Natural killer cell (primary cell): ENCODE data around the gene FKBP1B. TPM values are rescaled to one million over a fixed set of nuclear protein-coding genes. Genes with fewer than 3 reads are reported as not detected.

Experiments used
- ATAC-seq, 3 donors: fragments of 150-1000 bp in 2 of 3; fragments of 200-7000 bp in 1 of 3; cut with Tn5 transposase; 1 replicate in 1 of 3; 2 replicates in 2 of 3; pipeline ENCODE4 v1.10.0; 2021; ENCODE audit warnings: mild to moderate bottlenecking in 2 of 3, moderate library complexity in 2 of 3
- DNase-seq, 2 donors: peaks; one replicate each; pipeline versions ENCODE4 v3.0.0 to v3.0.0-alpha.2; 2013 to 2021; ENCODE audit warnings: mixed read lengths in 1 of 2
- H3K27ac ChIP-seq: one replicate; pipeline ENCODE4 v1.5.1; 2013; ENCODE audit warnings: mild to moderate bottlenecking, low read length
- H3K27me3 ChIP-seq: one replicate; pipeline ENCODE4 v1.6.1; 2013; ENCODE audit warnings: low read length; ENCODE audit not compliant: control insufficient read depth, insufficient read depth
- H3K36me3 ChIP-seq: one replicate; pipeline ENCODE4 v1.6.1; 2013; ENCODE audit warnings: low read length; ENCODE audit not compliant: control insufficient read depth, insufficient read depth
- H3K4me1 ChIP-seq: one replicate; pipeline ENCODE4 v1.6.1; 2013; ENCODE audit warnings: low read length; ENCODE audit not compliant: control insufficient read depth, insufficient read depth
- H3K4me3 ChIP-seq: one replicate; pipeline ENCODE4 v1.5.1; 2013; ENCODE audit warnings: low read length
- H3K9me3 ChIP-seq: one replicate; pipeline ENCODE4 v1.6.1; 2013; ENCODE audit warnings: low read length; ENCODE audit not compliant: control insufficient read depth, insufficient read depth
- H3K27ac Mint-ChIP-seq, 2 donors: one replicate each; pipeline ENCODE4 v1.8.0; 2022; ENCODE audit warnings: mild to moderate bottlenecking in 2 of 2, mixed read lengths in 2 of 2, moderate library complexity in 1 of 2
- H3K27me3 Mint-ChIP-seq, 2 donors: one replicate each; pipeline ENCODE4 v1.8.0; 2022; ENCODE audit warnings: low read depth in 2 of 2, mixed read lengths in 2 of 2
- H3K36me3 Mint-ChIP-seq: one replicate; pipeline ENCODE4 v1.8.0; 2022; ENCODE audit warnings: mixed read lengths
- H3K4me1 Mint-ChIP-seq, 2 donors: one replicate each; pipeline ENCODE4 v1.8.0; 2022; ENCODE audit warnings: mixed read lengths in 2 of 2
- H3K4me3 Mint-ChIP-seq: one replicate; pipeline ENCODE4 v1.8.0; 2022; ENCODE audit warnings: mild to moderate bottlenecking, moderate library complexity, mixed read lengths
- H3K9me3 Mint-ChIP-seq, 2 donors: one replicate each; pipeline ENCODE4 v1.8.0; 2022; ENCODE audit warnings: mixed read lengths in 2 of 2
- WGBS: methylation state at CpG from one replicate; pipeline ENCODE4 v1.1.7; 2013; ENCODE audit warnings: missing lambda C conversion rate; ENCODE audit not compliant: insufficient coverage; 5-methylcytosine and 5-hydroxymethylcytosine counted together
- intact Hi-C: fragments of 100-400 bp; cut with micrococcal nuclease; formaldehyde crosslinking; loops from one replicate; pipeline ENCODE4 v1.14.2; 2022
- total RNA-seq, 4 donors: library from RNA; stranded (reverse); fragments of 120-200 nt in 1 of 4; gene quantifications; one replicate each; pipeline versions ENCODE4 v1.2.3 to v1.2.4, GENCODE V29; 2013 to 2022
- TF ChIP-seq, protein P1 (sequence below): fragments of 200-600 bp; IDR thresholded peaks from one replicate; pipeline ENCODE4 v1.8.0; 2022; ENCODE audit warnings: antibody characterized with exemption

Gene FKBP1B
- total RNA-seq, 3 donors from 2014 or later (not counting 1 experiment from before 2014, with no cell fraction given): 1.5 to 3.4 (median 3.3) TPM

DNA sequence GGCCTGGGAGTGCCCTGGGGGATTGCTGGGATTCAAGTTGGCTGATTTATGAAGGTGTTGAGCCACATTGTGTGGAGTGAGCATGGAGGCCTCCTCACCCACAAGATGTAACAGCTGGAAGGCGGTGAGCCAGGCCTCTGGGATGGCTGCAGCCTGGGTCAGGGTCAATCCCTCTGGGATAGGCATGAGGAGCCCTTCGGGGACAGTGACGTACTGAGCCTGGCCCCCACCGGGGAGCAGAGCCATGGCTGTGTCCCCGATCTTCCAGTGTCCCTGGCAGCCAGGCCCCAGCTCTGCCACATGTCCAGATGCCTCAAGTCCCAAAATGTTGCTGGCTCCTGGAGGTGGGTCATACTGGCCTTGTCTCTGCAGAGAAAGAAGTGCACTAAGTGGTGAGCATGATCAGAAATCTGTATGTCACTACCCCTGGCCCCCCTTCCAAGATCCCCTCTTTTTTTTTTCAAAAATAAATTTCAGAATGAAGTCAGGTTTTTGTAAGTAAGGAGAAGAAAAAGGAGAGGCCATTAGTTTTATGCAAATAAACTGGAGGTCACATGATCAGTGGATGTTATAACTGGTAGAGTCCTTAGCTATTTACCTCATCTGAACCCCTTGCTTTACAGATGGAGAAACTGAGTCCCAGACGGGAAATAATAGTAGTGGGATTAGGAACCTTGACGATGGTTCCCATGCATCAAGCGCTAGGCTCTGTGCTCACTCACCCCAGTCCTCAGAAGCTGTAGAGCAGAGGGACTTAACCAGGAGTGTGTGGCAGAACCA, 33.4 kb downstream of the FKBP1B start:
- ATAC-seq: no peak

DNA sequence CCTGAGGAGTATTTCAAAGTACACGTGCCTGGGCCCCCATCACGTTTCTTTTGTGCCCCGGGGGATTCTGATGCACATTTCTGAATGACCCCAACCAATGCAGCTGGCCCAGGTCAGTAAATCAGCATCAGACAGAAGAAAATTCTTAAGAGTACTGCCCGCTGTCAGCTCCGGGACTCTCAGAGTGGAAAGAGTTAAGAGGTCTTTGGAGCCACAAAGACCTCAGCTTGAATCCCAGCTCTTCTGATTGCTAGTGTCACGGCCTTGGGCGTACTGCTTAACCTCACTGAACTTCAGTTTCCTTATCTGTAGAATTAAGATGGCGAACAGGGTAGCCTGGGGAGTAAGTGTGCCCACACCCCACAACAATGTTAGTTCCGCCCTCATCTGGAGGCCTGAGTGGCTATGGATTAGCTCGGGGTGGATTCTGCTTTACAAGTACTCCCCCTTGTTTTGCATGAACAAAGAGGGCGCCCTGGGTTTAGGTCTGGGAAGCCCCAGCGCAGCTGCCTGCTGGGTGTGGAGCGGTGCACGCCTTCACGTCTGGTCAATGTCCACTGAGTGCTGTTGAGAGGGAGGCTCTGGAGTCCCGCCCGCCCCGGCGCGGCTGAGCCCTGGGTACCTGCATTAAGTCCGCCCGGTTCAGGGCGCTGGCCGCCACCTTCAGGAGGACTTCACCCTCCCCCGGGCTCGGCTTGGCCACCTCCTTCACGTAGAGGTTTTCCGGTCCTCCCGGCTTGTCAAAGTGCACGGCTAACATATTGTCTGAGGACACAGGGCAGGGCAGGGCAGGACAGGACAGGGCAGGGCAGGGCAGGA, 34.2 kb downstream of the FKBP1B start:
- DNase-seq: peak in 1 of 2 donors; percentile 69
- Mint-ChIP-seq H3K4me3 (peak overlapping the region; percentile 87), H3K36me3 (no peaks in the 10 kb centered on the region), H3K9me3 (no peaks in the 10 kb centered on the region), H3K27me3 (no peaks in the 10 kb centered on the region), H3K4me1 (peaks cover 5 to 29% of the 10 kb centered on the region in 2 donors), H3K27ac (peak overlapping the region; percentile 59 to 86)
- ATAC-seq: peak; percentile 68 to 78 (median 74)
- H3K4me1 ChIP-seq: peaks cover 19% of the 10 kb centered on the region
- peak overlapping the region; percentile 50 for H3K27ac ChIP-seq
- H3K4me3 ChIP-seq: peak overlapping the region; percentile 46
- H3K27me3 ChIP-seq: no peaks in the 10 kb centered on the region
- intact Hi-C loops: loop anchor here (1.0 kb wide), 2 partner anchors 95 to 259 kb away; no protein-coding TSS in a partner anchor
- H3K36me3 ChIP-seq: peaks cover 10% of the 10 kb centered on the region
- no peaks in the 10 kb centered on the region for H3K9me3 ChIP-seq
- 20% methylated on average over 30 of the region's 30 CpGs for WGBS
- TF ChIP-seq, protein P1, sequence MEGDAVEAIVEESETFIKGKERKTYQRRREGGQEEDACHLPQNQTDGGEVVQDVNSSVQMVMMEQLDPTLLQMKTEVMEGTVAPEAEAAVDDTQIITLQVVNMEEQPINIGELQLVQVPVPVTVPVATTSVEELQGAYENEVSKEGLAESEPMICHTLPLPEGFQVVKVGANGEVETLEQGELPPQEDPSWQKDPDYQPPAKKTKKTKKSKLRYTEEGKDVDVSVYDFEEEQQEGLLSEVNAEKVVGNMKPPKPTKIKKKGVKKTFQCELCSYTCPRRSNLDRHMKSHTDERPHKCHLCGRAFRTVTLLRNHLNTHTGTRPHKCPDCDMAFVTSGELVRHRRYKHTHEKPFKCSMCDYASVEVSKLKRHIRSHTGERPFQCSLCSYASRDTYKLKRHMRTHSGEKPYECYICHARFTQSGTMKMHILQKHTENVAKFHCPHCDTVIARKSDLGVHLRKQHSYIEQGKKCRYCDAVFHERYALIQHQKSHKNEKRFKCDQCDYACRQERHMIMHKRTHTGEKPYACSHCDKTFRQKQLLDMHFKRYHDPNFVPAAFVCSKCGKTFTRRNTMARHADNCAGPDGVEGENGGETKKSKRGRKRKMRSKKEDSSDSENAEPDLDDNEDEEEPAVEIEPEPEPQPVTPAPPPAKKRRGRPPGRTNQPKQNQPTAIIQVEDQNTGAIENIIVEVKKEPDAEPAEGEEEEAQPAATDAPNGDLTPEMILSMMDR: no peak

More for the DNA sequence above, 33.4 kb downstream of the FKBP1B start:
- Histone ChIP-seq H3K4me1 (peaks cover 19% of the 10 kb centered on the region), H3K27me3 (no peaks in the 10 kb centered on the region), H3K36me3 (peaks cover 10% of the 10 kb centered on the region), H3K9me3 (no peaks in the 10 kb centered on the region), H3K27ac (peak overlapping the region; percentile 50), H3K4me3 (no peak overlapping the region)
- Mint-ChIP-seq H3K4me3 (peak overlapping the region; percentile 87), H3K27me3 (no peaks in the 10 kb centered on the region), H3K36me3 (no peaks in the 10 kb centered on the region), H3K27ac (peak overlapping the region; percentile 59 to 86), H3K9me3 (no peaks in the 10 kb centered on the region), H3K4me1 (peaks cover 5 to 29% of the 10 kb centered on the region in 2 donors)
- TF ChIP-seq, protein P1: no peak
- no peak for DNase-seq
- 96% methylated on average over 8 of the region's 8 CpGs for WGBS
- intact Hi-C loops: no loop called here

DNA sequence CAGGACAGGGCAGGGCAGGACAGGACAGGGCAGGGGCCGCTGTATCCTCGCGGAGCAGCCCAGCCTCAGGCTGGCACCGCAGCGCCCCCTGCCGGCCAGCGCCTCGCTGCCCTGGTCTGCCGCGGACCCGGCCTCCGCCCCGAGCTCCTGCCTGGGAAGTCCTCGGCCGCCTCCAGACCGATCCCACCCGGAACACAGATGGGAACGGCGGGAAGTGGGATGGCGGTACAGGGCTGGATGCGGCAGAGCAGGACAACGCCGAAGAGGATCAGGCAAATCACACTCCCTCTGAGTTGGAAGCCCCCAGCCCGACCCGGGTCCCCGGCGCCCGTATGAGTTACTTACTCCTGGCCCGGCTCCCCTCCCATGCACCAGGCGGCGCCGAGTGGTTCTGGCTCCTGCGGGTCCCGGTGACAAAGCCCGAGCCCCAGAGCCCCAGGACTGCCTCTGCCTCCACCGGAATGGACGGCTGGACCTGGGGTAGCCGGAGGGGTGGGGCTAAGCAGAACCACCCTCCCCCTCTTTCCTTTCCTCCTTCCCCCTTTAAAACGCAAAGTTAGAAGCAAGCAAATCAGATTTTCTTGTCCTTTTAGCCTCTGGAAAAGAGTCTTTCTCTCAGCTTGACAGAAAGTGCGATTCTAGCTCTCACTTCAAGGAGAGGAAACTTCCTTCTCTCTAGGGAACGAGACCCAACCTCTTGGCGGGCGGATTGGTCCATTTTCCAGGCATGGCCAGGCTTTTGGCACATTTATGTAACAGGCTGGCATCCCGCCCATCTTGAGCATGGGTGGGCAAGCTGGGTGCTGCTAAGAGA, 35.1 kb downstream of the FKBP1B start, which contains the start of gene TP53I3:
Gene TP53I3, minus strand, starts transcription at position 449 of the 814 bp plus-strand sequence. CDS start 508 bp downstream, outside the sequence.
- DNase-seq (peak; percentile 86 to 90), ATAC-seq (peak; percentile 92 to 97 (median 92))
- H3K27me3 Mint-ChIP-seq: no peaks in the 10 kb centered on the region
- H3K4me1 Mint-ChIP-seq: peaks cover 5 to 29% of the 10 kb centered on the region in 2 donors
- H3K9me3 ChIP-seq: no peaks in the 10 kb centered on the region
- H3K4me3 Mint-ChIP-seq: peak within 1 kb of the TSS; percentile 87
- 1% methylated on average over 44 of the region's 44 CpGs for WGBS
- H3K36me3 Mint-ChIP-seq: no peaks in the 10 kb centered on the region
- peak within 1 kb of the TSS; percentile 59 to 86 for H3K27ac Mint-ChIP-seq
- TF ChIP-seq, protein P1: peak; percentile 92
- H3K27me3 ChIP-seq: no peaks in the 10 kb centered on the region
- H3K27ac ChIP-seq: peak within 1 kb of the TSS; percentile 50
- H3K9me3 Mint-ChIP-seq: no peaks in the 10 kb centered on the region
- peaks cover 10% of the 10 kb centered on the region for H3K36me3 ChIP-seq
- intact Hi-C loops: loop anchor here (1.0 kb wide), 2 partner anchors 96 to 260 kb away; no protein-coding TSS in a partner anchor
- peak within 1 kb of the TSS; percentile 46 for H3K4me3 ChIP-seq
- peaks cover 19% of the 10 kb centered on the region for H3K4me1 ChIP-seq
